ENCODE results near the gene RHEBL1.

GRCh38 chr12:49086116-49086515 lies 16.3 kb upstream of the RHEBL1 start:
- TF ChIP-seq CTCF (IDR thresholded peaks at IDR 0.05; ENCODE audit: low read length) = no peak
- no peak for TF ChIP-seq EZH2 (optimal IDR thresholded peaks at IDR 0.05; ENCODE audit: low read depth, low read length)
